Loucy (cell line): ENCODE measurements around the gene GMIP.

Source experiments
- CTCF ChIP-seq: fragments of 200-600 bp; sonication (generic); conservative IDR thresholded peaks from 2 replicates; pipeline ENCODE4 v1.5.1; 2014; ENCODE audit warnings: mild to moderate bottlenecking, antibody characterized with exemption, low read length
- EZH2phosphoT487 ChIP-seq: fragments of 200-600 bp; IDR thresholded peaks from 2 replicates; pipeline ENCODE4 v1.6.1; 2018; ENCODE audit warnings: antibody characterized with exemption, mild to moderate bottlenecking, moderate library complexity, borderline replicate concordance

- TF ChIP-seq CTCF (no peak), EZH2phosphoT487 (no peak)
Observed at GRCh38 chr19:19592690-19593089, 50.8 kb downstream of the GMIP start.
